Mesothelial cell of epicardium (in vitro differentiated cells): ENCODE results near the gene NAPB. TPM values are rescaled to one million over a fixed set of nuclear protein-coding genes. Genes with fewer than 3 reads are reported as not detected.

Experiments
- DNase-seq, 2 experiments: peaks; one replicate each; pipeline ENCODE4 v3.0.0; 2021; ENCODE audit warnings: low spot score in 2 of 2; ENCODE audit not compliant: unreplicated experiment in 2 of 2
- H3K27ac Mint-ChIP-seq: 2 replicates; pipeline ENCODE4 v1.8.0; 2021; ENCODE audit warnings: mixed read lengths
- H3K27me3 Mint-ChIP-seq: 2 replicates; pipeline ENCODE4 v1.8.0; 2021; ENCODE audit warnings: low read depth, mixed read lengths
- H3K36me3 Mint-ChIP-seq: 2 replicates; pipeline ENCODE4 v1.8.0; 2021; ENCODE audit warnings: mixed read lengths
- H3K4me1 Mint-ChIP-seq: 2 replicates; pipeline ENCODE4 v1.8.0; 2021; ENCODE audit warnings: mixed read lengths
- H3K4me3 Mint-ChIP-seq: 2 replicates; pipeline ENCODE4 v1.8.0; 2021; ENCODE audit warnings: mild to moderate bottlenecking, moderate library complexity, mixed read lengths
- H3K9me3 Mint-ChIP-seq: 2 replicates; pipeline ENCODE4 v1.8.0; 2021; ENCODE audit warnings: mixed read lengths
- CTCF ChIP-seq: fragments of 200-600 bp; sonication (generic); IDR thresholded peaks from one replicate; pipeline ENCODE4 v1.5.0; 2021; ENCODE audit warnings: antibody characterized with exemption; ENCODE audit not compliant: unreplicated experiment
- total RNA-seq: library from RNA; stranded (reverse); gene quantifications from 3 replicates; pipeline ENCODE4 v1.2.1, GENCODE V29; 2021

The NAPB gene
- total RNA-seq, 1 donor from 2014 or later: 18.0 TPM

GRCh38 chr20:23401051-23401450, 20.2 kb downstream of the NAPB start:
- Mint-ChIP-seq H3K4me3 (no peak overlapping the region), H3K27ac (no peak overlapping the region), H3K4me1 (peaks cover 3% of the 10 kb centered on the region), H3K36me3 (peaks cover 14% of the 10 kb centered on the region), H3K27me3 (no peaks in the 10 kb centered on the region), H3K9me3 (no peaks in the 10 kb centered on the region)
- no peak for TF ChIP-seq CTCF
- no peak for DNase-seq

DNA sequence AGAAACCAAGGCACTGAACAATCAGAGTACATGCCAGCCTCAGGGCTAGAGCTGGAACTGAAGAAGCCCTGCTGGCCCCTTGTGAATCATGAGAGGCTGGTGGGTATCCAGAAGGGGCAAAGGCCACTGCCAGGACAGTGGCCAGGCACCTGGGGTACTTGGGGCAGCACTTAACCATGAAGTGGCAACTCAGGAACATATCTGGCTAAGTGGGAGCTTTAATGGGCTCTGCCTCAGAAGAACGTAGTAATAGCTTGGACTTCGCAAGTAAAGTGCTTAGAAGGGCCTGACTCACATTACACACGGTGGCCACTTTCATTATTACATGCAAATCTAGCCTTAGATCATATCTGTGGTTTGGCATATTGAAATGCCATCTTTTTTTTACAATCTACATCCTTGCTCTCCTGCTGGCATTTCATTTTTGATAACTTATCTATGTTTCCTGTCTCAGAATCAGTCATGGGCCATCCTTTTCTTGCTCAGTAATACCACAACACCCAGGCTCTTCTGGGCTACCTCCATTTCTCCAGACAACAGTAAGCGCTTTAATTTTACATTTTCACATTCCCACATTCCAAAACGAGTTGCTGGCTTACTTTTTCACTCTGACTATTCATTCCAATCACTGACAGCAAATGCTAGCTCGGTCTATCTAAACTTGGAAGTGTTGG, 21.6 kb downstream of the NAPB start:
- DNase-seq: no peak
- TF ChIP-seq CTCF: no peak
- Mint-ChIP-seq H3K27me3 (no peaks in the 10 kb centered on the region), H3K4me1 (peaks cover 3% of the 10 kb centered on the region), H3K27ac (no peak overlapping the region), H3K4me3 (no peak overlapping the region), H3K36me3 (peaks cover 14% of the 10 kb centered on the region), H3K9me3 (no peaks in the 10 kb centered on the region)

DNA sequence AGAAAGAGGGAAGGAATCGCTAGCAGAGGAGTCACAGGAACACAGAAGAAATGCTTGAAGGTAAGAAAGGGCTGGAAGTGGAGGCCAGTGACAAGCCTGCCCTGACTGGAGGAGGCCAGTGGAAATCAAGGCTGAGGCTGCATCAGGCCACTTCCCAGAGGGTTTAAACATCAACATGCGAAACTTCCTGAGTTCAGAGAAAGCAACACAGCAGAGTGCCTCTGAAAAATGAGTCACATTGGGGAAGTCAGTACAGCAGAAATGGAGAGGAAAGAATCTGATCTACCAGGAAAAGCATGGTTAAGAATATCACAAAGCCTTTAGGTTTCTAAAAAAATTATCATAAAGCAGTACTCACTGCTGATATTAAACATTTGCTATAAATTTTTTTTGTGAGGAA, 23.3 kb downstream of the NAPB start:
- Mint-ChIP-seq H3K36me3 (peaks cover 26% of the 10 kb centered on the region), H3K4me3 (no peak overlapping the region), H3K4me1 (no peaks in the 10 kb centered on the region), H3K9me3 (no peaks in the 10 kb centered on the region), H3K27me3 (no peaks in the 10 kb centered on the region), H3K27ac (no peak overlapping the region)
- TF ChIP-seq CTCF: no peak
- no peak for DNase-seq

DNA sequence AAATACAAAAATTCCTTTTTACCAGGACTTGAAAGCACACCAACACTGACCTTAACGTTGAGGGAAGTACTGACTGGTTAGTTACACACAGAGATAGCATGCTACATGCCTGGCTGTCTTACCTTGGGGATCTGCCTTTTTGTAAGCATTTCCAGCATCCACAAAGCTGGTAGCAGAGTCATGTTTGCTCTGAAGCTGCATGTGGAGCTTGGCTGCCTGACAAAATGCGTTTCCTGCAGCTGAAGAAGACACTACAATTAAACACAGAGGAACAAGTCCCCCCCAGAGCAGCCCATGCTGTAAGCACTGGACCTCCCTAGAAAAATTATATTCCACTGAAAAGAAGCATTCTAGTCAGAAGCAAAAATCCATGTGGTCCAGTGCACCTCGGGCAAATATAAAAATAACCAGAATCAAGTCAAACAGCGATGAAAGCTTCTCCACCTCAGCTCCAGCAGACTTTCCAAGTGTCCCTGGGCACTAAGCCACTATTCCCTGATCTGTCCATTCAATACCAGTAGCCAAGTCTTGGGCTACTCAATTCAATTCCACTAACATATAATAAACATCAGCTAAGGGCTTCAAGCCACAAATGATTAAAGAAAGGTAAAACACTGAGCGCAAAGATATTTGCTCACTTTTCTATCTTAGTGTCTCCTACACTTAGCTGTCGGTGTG, 24.2 kb downstream of the NAPB start:
- no peak for DNase-seq
- Mint-ChIP-seq H3K27ac (no peak overlapping the region), H3K27me3 (no peaks in the 10 kb centered on the region), H3K4me1 (no peaks in the 10 kb centered on the region), H3K4me3 (no peak overlapping the region), H3K36me3 (peaks cover 26% of the 10 kb centered on the region), H3K9me3 (no peaks in the 10 kb centered on the region)
- TF ChIP-seq CTCF: no peak

- no peak for TF ChIP-seq CTCF
- Mint-ChIP-seq H3K36me3 (peaks cover 26% of the 10 kb centered on the region), H3K27me3 (no peaks in the 10 kb centered on the region), H3K4me3 (no peak overlapping the region), H3K9me3 (no peaks in the 10 kb centered on the region), H3K27ac (no peak overlapping the region), H3K4me1 (no peaks in the 10 kb centered on the region)
- no peak for DNase-seq
These were observed 27.1 kb downstream of the NAPB start for GRCh38 chr20:23393996-23394775.
